ENCODE data around the gene BAIAP2.

BAIAP2 gene

GRCh38 chr17:80997424-80998117 lies 37.4 kb upstream of the BAIAP2 start:
- Mint-ChIP-seq H3K36me3 (ENCODE audit: low read depth) (peaks cover 11% of the 10 kb centered on the region), H3K9me3 (no peaks in the 10 kb centered on the region), H3K4me3 (no peak overlapping the region), H3K4me1 (peaks cover 13% of the 10 kb centered on the region), H3K27ac (no peak overlapping the region), H3K27me3 (peaks cover under 1% of the 10 kb centered on the region)
- DNase-seq (no peak), ATAC-seq (no peak)

- Mint-ChIP-seq H3K27ac (no peak overlapping the region), H3K27me3 (peaks cover 7% of the 10 kb centered on the region), H3K4me1 (peaks cover 12% of the 10 kb centered on the region), H3K9me3 (no peaks in the 10 kb centered on the region), H3K36me3 (ENCODE audit: low read depth) (peaks cover 7% of the 10 kb centered on the region), H3K4me3 (no peak overlapping the region)
- DNase-seq (no peak), ATAC-seq (no peak)
These were observed 36.7 kb upstream of the BAIAP2 start for GRCh38 chr17:80998118-80998747.

GRCh38 chr17:80998748-80999535 lies 36.0 kb upstream of the BAIAP2 start:
- no peak for ATAC-seq
- no peaks in the 10 kb centered on the region for H3K9me3 Mint-ChIP-seq
- H3K4me1 Mint-ChIP-seq, result peaks cover 14% of the 10 kb centered on the region
- H3K4me3 Mint-ChIP-seq, result no peak overlapping the region
- H3K27me3 Mint-ChIP-seq, result peaks cover 12% of the 10 kb centered on the region
- DNase-seq, result no peak
- no peak overlapping the region for H3K27ac Mint-ChIP-seq
- peaks cover 7% of the 10 kb centered on the region for H3K36me3 Mint-ChIP-seq (ENCODE audit: low read depth)

GRCh38 chr17:80999536-81000333 lies 35.2 kb upstream of the BAIAP2 start:
- Mint-ChIP-seq H3K36me3 (ENCODE audit: low read depth) (peaks cover 7% of the 10 kb centered on the region), H3K27ac (no peak overlapping the region), H3K27me3 (peaks cover 16% of the 10 kb centered on the region), H3K4me3 (no peak overlapping the region), H3K9me3 (no peaks in the 10 kb centered on the region), H3K4me1 (peaks cover 17% of the 10 kb centered on the region)
- DNase-seq (no peak), ATAC-seq (no peak)

GRCh38 chr17:81000334-81000630 lies 34.7 kb upstream of the BAIAP2 start:
- Mint-ChIP-seq H3K36me3 (ENCODE audit: low read depth) (peaks cover 7% of the 10 kb centered on the region), H3K9me3 (no peaks in the 10 kb centered on the region), H3K27me3 (peaks cover 18% of the 10 kb centered on the region), H3K27ac (no peak overlapping the region), H3K4me3 (no peak overlapping the region), H3K4me1 (peaks cover 19% of the 10 kb centered on the region)
- ATAC-seq (no peak), DNase-seq (no peak)

GRCh38 chr17:81000631-81001357 lies 34.2 kb upstream of the BAIAP2 start:
- peaks cover 3% of the 10 kb centered on the region for H3K36me3 Mint-ChIP-seq (ENCODE audit: low read depth)
- peaks cover 18% of the 10 kb centered on the region for H3K27me3 Mint-ChIP-seq
- H3K4me1 Mint-ChIP-seq, result peaks cover 19% of the 10 kb centered on the region
- no peak overlapping the region for H3K4me3 Mint-ChIP-seq
- no peaks in the 10 kb centered on the region for H3K9me3 Mint-ChIP-seq
- no peak for ATAC-seq
- DNase-seq, result no peak
- no peak overlapping the region for H3K27ac Mint-ChIP-seq

- ATAC-seq (no peak), DNase-seq (no peak)
- H3K27ac Mint-ChIP-seq, result no peak overlapping the region
- peaks cover 26% of the 10 kb centered on the region for H3K27me3 Mint-ChIP-seq
- H3K36me3 Mint-ChIP-seq (ENCODE audit: low read depth), result peaks cover 2% of the 10 kb centered on the region
- no peak overlapping the region for H3K4me3 Mint-ChIP-seq
- H3K4me1 Mint-ChIP-seq, result peaks cover 19% of the 10 kb centered on the region
- no peaks in the 10 kb centered on the region for H3K9me3 Mint-ChIP-seq
These were observed 33.0 kb upstream of the BAIAP2 start for GRCh38 chr17:81002013-81002384.

GRCh38 chr17:81002409-81003361 lies 32.3 kb upstream of the BAIAP2 start:
- Mint-ChIP-seq H3K27me3 (peaks cover 32% of the 10 kb centered on the region), H3K4me1 (peaks cover 19% of the 10 kb centered on the region), H3K36me3 (ENCODE audit: low read depth) (peaks cover 2% of the 10 kb centered on the region), H3K4me3 (no peak overlapping the region), H3K9me3 (no peaks in the 10 kb centered on the region), H3K27ac (no peak overlapping the region)
- DNase-seq, result no peak
- no peak for ATAC-seq

GRCh38 chr17:81003711-81004475 lies 31.1 kb upstream of the BAIAP2 start:
- Mint-ChIP-seq H3K27ac (no peak overlapping the region), H3K9me3 (no peaks in the 10 kb centered on the region), H3K4me1 (peaks cover 19% of the 10 kb centered on the region), H3K36me3 (ENCODE audit: low read depth) (peaks cover under 1% of the 10 kb centered on the region), H3K27me3 (peaks cover 32% of the 10 kb centered on the region), H3K4me3 (no peak overlapping the region)
- peak; percentile 26 for ATAC-seq
- no peak for DNase-seq

- H3K4me3 Mint-ChIP-seq, result no peak overlapping the region
- peaks cover 7% of the 10 kb centered on the region for H3K9me3 Mint-ChIP-seq
- no peak for ATAC-seq
- no peak for DNase-seq
- peaks cover 19% of the 10 kb centered on the region for H3K4me1 Mint-ChIP-seq
- peaks cover 32% of the 10 kb centered on the region for H3K27me3 Mint-ChIP-seq
- H3K36me3 Mint-ChIP-seq (ENCODE audit: low read depth), result peaks cover 3% of the 10 kb centered on the region
- no peak overlapping the region for H3K27ac Mint-ChIP-seq
These were observed 28.1 kb upstream of the BAIAP2 start for GRCh38 chr17:81006891-81007290.

- Mint-ChIP-seq H3K27me3 (peaks cover 25% of the 10 kb centered on the region), H3K9me3 (peaks cover 7% of the 10 kb centered on the region), H3K27ac (no peak overlapping the region), H3K4me1 (peaks cover 11% of the 10 kb centered on the region), H3K4me3 (no peak overlapping the region), H3K36me3 (ENCODE audit: low read depth) (peaks cover 3% of the 10 kb centered on the region)
- DNase-seq, result no peak
- no peak for ATAC-seq
These were observed 26.8 kb upstream of the BAIAP2 start for GRCh38 chr17:81008140-81008539.

- ATAC-seq, result no peak
- Mint-ChIP-seq H3K9me3 (peaks cover 7% of the 10 kb centered on the region), H3K27ac (no peak overlapping the region), H3K36me3 (ENCODE audit: low read depth) (peaks cover 3% of the 10 kb centered on the region), H3K4me3 (no peak overlapping the region), H3K27me3 (peaks cover 19% of the 10 kb centered on the region), H3K4me1 (peaks cover 5% of the 10 kb centered on the region)
- no peak for DNase-seq
These were observed 25.8 kb upstream of the BAIAP2 start for GRCh38 chr17:81009136-81009535.

GRCh38 chr17:81010935-81011334 lies 24.0 kb upstream of the BAIAP2 start:
- H3K27ac Mint-ChIP-seq, result no peak overlapping the region
- no peak overlapping the region for H3K4me3 Mint-ChIP-seq
- peaks cover 14% of the 10 kb centered on the region for H3K27me3 Mint-ChIP-seq
- no peak for ATAC-seq
- DNase-seq, result no peak
- peaks cover 7% of the 10 kb centered on the region for H3K9me3 Mint-ChIP-seq
- peaks cover 6% of the 10 kb centered on the region for H3K36me3 Mint-ChIP-seq (ENCODE audit: low read depth)
- H3K4me1 Mint-ChIP-seq, result no peaks in the 10 kb centered on the region

Data from activated naive CD8-positive, alpha-beta T cell treated with anti-CD3 and anti-CD28 coated beads, Interleukin-2, amount 50 U/mL, for 24 hours (primary cell).